Loucy (cell line): Measurements from ENCODE around the gene SPATA13.

Experiments used
- H2AFZ ChIP-seq: fragments of 200-600 bp; sonication (generic); 2 replicates; pipeline ENCODE4 v1.6.0; 2016; ENCODE audit warnings: antibody characterized with exemption, mild to moderate bottlenecking, low read length, moderate library complexity
- H3F3A ChIP-seq: fragments of 200-600 bp; 2 replicates; pipeline ENCODE4 v1.6.0; 2016; ENCODE audit warnings: antibody characterized with exemption, low read depth, mild to moderate bottlenecking
- H3K27me3 ChIP-seq: fragments of 200-600 bp; sonication (generic); 2 replicates; pipeline ENCODE4 v1.6.1; 2014; ENCODE audit warnings: low read length, mild to moderate bottlenecking; ENCODE audit not compliant: insufficient read depth, poor library complexity, severe bottlenecking
- H3K36me3 ChIP-seq: fragments of 200-600 bp; sonication (generic); 2 replicates; pipeline ENCODE4 v1.6.1; 2016; ENCODE audit warnings: low read length; ENCODE audit not compliant: insufficient read depth
- H3K4me1 ChIP-seq: fragments of 200-600 bp; sonication (generic); 2 replicates; pipeline ENCODE4 v1.5.1; 2014; ENCODE audit warnings: low read length, mild to moderate bottlenecking; ENCODE audit not compliant: insufficient read depth, poor library complexity, severe bottlenecking
- H3K4me2 ChIP-seq: fragments of 200-600 bp; sonication (generic); 2 replicates; pipeline ENCODE4 v1.6.0; 2014; ENCODE audit warnings: antibody characterized with exemption, low read length, low read depth, mild to moderate bottlenecking; ENCODE audit not compliant: poor library complexity, severe bottlenecking
- H3K4me3 ChIP-seq: fragments of 200-600 bp; sonication (generic); 2 replicates; pipeline ENCODE4 v1.5.1; 2014; ENCODE audit warnings: low read length, mild to moderate bottlenecking, mixed read lengths; ENCODE audit not compliant: poor library complexity, severe bottlenecking
- H3K79me2 ChIP-seq: fragments of 200-600 bp; sonication (generic); 2 replicates; pipeline ENCODE4 v1.6.1; 2014; ENCODE audit warnings: low read length; ENCODE audit not compliant: insufficient read depth
- H3K9ac ChIP-seq: fragments of 200-600 bp; sonication (generic); 2 replicates; pipeline ENCODE4 v1.6.0; 2014; ENCODE audit warnings: mild to moderate bottlenecking, low read depth, low read length, moderate library complexity; ENCODE audit not compliant: poor library complexity, severe bottlenecking
- H3K9me2 ChIP-seq: fragments of 200-600 bp; sonication (generic); replicated peaks from 2 replicates; pipeline ENCODE4 v1.6.1; 2016; ENCODE audit warnings: low read depth, low read length, mixed read lengths
- H3K9me3 ChIP-seq: fragments of 200-600 bp; sonication (generic); 2 replicates; pipeline ENCODE4 v1.6.1; 2014; ENCODE audit warnings: mild to moderate bottlenecking, antibody characterized with exemption, low read length, low read depth; ENCODE audit not compliant: insufficient read depth
- H4K20me1 ChIP-seq: fragments of 200-600 bp; sonication (generic); 2 replicates; pipeline ENCODE4 v1.6.0; 2014; ENCODE audit warnings: antibody characterized with exemption, low read length, mild to moderate bottlenecking; ENCODE audit not compliant: insufficient read depth, poor library complexity, severe bottlenecking
- EZH2phosphoT487 ChIP-seq: fragments of 200-600 bp; IDR thresholded peaks from 2 replicates; pipeline ENCODE4 v1.6.1; 2018; ENCODE audit warnings: antibody characterized with exemption, mild to moderate bottlenecking, moderate library complexity, borderline replicate concordance
- TF ChIP-seq, protein P1 (sequence below): fragments of 200-600 bp; sonication (generic); conservative IDR thresholded peaks from 2 replicates; pipeline ENCODE4 v1.5.1; 2014; ENCODE audit warnings: mild to moderate bottlenecking, antibody characterized with exemption, low read length

SPATA13 gene

DNA sequence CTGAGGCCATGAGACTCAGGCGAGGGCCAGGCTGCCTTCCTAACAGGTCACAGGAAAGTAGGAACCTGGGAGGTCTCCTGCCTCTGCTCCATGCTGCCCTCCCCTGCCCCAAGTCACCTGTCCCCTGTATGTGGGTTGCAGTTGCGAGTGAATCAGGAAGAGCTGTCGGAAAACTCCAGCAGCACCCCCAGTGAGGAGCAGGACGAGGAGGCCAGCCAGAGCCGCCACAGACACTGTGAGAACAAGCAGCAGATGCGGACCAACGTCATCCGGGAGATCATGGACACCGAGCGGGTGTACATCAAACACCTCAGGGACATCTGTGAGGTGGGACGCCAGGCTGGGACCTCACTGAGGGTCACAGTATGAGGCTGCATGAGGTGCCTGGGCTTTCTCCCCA, 126.1 kb downstream of the SPATA13 start:
- TF ChIP-seq, protein P1, sequence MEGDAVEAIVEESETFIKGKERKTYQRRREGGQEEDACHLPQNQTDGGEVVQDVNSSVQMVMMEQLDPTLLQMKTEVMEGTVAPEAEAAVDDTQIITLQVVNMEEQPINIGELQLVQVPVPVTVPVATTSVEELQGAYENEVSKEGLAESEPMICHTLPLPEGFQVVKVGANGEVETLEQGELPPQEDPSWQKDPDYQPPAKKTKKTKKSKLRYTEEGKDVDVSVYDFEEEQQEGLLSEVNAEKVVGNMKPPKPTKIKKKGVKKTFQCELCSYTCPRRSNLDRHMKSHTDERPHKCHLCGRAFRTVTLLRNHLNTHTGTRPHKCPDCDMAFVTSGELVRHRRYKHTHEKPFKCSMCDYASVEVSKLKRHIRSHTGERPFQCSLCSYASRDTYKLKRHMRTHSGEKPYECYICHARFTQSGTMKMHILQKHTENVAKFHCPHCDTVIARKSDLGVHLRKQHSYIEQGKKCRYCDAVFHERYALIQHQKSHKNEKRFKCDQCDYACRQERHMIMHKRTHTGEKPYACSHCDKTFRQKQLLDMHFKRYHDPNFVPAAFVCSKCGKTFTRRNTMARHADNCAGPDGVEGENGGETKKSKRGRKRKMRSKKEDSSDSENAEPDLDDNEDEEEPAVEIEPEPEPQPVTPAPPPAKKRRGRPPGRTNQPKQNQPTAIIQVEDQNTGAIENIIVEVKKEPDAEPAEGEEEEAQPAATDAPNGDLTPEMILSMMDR = no peak
- no peak for TF ChIP-seq EZH2phosphoT487
- Histone ChIP-seq H4K20me1 (no peaks in the 10 kb centered on the region), H3K79me2 (no peaks in the 10 kb centered on the region), H3K4me2 (no peak overlapping the region), H3K9me2 (no peaks in the 10 kb centered on the region), H3K9me3 (no peaks in the 10 kb centered on the region), H3K4me3 (no peak overlapping the region), H3K4me1 (no peaks in the 10 kb centered on the region), H3K9ac (no peak overlapping the region), H3K36me3 (peaks cover 72% of the 10 kb centered on the region), H2AFZ (no peak overlapping the region), H3F3A (no peaks in the 10 kb centered on the region), H3K27me3 (no peaks in the 10 kb centered on the region)

GRCh38 chr13:24287748-24288287, 127.3 kb downstream of the SPATA13 start:
- no peaks in the 10 kb centered on the region for H3K79me2 ChIP-seq
- no peaks in the 10 kb centered on the region for H3K9me3 ChIP-seq
- no peaks in the 10 kb centered on the region for H3K9me2 ChIP-seq
- H3K27me3 ChIP-seq = no peaks in the 10 kb centered on the region
- H3K9ac ChIP-seq = no peak overlapping the region
- peaks cover 81% of the 10 kb centered on the region for H3K36me3 ChIP-seq
- no peak overlapping the region for H2AFZ ChIP-seq
- H4K20me1 ChIP-seq = no peaks in the 10 kb centered on the region
- no peak for TF ChIP-seq EZH2phosphoT487
- TF ChIP-seq, protein P1 = no peak
- no peaks in the 10 kb centered on the region for H3K4me1 ChIP-seq
- no peak overlapping the region for H3K4me2 ChIP-seq
- H3F3A ChIP-seq = no peaks in the 10 kb centered on the region
- H3K4me3 ChIP-seq = no peak overlapping the region

GRCh38 chr13:24288870-24289269, 128.3 kb downstream of the SPATA13 start:
- H3F3A ChIP-seq = no peaks in the 10 kb centered on the region
- no peaks in the 10 kb centered on the region for H3K27me3 ChIP-seq
- H2AFZ ChIP-seq = no peak overlapping the region
- no peaks in the 10 kb centered on the region for H3K9me2 ChIP-seq
- H3K4me3 ChIP-seq = no peak overlapping the region
- H3K36me3 ChIP-seq = peaks cover 85% of the 10 kb centered on the region
- no peaks in the 10 kb centered on the region for H3K79me2 ChIP-seq
- no peak overlapping the region for H3K9ac ChIP-seq
- no peak overlapping the region for H3K4me2 ChIP-seq
- no peaks in the 10 kb centered on the region for H3K4me1 ChIP-seq
- TF ChIP-seq EZH2phosphoT487 = no peak
- TF ChIP-seq, protein P1 = no peak
- no peaks in the 10 kb centered on the region for H3K9me3 ChIP-seq
- H4K20me1 ChIP-seq = no peaks in the 10 kb centered on the region
